DMS153 (cell line): ENCODE measurements around the gene CORO2B.

Experiments
- DNase-seq: peaks from one replicate; lab custom pipeline; 2025; lab: John Stamatoyannopoulos, UW

The CORO2B gene

DNA sequence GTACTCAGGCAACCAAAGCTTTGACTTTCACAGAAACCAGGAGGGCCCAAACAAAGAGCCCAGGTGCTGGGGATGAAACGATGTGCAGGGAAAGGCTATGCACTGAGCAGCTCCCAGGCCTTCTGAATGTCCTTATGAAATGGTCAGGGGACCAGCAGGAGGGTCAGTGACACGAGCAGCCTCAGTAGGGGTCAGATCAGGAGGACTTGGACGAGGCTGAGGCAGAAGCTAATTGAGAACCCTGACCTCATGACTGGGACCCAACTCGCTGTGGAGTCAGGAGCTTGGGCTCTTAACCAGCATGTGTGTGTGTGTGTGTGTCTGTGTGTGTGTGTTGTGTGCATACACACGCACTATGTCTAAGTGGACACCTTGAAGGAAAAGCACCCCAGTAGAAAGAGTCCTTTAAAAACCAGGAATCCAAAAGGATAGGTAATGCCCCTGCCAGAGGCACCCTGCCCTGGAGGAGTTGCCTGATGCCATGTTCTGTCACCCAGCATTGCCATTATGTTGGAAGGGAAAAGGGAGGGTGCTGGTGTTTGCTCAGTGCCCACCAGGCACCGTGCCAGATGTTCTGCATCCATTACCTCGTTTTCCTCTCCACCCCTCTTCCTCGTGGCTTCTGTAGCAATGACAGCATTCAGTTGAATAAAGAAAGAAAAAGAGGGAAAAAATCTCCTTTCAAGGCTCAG is 50.9 kb downstream of the CORO2B start:
- peak; percentile 41 for DNase-seq

DNA sequence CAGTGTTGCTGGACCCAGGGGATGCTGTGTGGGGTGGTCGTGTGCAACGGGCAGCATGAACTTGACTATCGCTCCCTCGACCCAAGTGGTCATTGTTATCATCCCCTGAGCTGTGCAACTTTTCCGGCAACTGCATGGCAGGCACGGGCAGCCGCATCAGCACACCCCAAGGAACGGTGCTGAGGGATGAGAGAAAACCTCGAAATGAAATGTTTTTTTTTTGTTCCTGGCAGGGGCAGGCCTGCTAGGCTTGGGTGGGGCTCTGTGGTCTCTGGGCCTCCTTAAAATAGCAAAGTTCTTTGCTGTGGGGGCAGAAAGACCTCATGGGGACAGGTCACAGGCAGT is 51.4 kb downstream of the CORO2B start:
- no peak for DNase-seq

DNA sequence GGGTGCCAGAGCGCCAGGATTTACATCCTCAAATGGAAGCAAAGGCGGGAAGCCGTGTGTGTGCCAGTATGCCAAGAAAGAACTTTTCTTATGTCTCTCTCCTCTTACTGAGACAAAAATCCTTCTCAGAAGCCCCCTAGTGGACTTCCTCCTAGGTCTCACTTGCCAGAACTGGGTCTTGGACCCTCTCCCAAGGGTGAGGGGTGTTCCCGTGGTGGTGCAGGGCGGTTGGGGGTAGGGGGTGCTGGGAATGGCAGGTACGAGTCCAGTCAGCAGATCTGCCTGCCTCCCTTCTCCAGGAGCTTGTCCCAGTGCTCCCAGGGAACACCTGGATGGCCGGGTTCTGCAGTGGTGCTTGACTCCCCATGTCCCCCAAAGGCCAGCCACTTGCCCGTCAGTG is 52.0 kb downstream of the CORO2B start:
- no peak for DNase-seq

DNA sequence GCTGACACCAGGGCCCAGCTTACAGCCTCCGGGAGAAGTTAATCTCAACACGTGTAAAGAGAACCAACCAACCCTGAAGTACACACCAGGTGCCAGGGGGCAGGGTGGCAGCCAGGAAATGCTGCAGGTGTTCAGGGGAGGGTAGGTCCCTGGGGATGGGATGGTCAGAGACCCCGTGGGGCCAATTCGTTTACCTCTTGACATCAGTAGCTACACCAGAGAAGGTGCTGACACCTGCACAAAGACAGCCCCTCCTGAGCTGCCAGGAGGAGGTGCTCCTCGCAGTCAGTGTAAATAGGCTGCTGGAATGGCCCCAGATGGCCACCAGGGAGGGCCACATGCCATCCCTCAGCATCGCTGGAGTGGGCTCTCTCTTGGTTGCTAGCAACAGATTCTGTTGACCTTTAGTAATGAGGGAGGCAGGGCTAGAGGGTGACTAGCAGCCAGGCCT is 52.8 kb downstream of the CORO2B start:
- peak; percentile 80 for DNase-seq

DNA sequence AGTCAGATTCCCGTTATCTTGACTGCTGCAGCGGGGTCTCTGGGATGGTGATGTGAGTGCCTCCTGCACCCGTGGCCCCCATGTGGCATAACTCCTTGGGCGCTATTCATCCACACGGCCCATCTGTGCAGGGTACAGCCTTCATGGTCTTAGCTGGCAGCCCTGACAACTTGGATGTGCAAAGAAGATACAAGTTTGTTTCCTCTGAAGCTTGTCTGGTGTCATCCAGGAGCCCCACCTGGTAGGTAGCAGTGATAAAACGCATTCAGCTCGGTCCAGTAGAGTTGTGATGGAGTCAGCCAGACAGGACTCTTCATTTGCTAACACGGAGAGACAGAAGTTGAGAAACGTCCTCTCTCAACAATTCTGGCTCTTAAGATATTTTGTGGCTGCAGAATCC is 53.3 kb downstream of the CORO2B start:
- no peak for DNase-seq

DNA sequence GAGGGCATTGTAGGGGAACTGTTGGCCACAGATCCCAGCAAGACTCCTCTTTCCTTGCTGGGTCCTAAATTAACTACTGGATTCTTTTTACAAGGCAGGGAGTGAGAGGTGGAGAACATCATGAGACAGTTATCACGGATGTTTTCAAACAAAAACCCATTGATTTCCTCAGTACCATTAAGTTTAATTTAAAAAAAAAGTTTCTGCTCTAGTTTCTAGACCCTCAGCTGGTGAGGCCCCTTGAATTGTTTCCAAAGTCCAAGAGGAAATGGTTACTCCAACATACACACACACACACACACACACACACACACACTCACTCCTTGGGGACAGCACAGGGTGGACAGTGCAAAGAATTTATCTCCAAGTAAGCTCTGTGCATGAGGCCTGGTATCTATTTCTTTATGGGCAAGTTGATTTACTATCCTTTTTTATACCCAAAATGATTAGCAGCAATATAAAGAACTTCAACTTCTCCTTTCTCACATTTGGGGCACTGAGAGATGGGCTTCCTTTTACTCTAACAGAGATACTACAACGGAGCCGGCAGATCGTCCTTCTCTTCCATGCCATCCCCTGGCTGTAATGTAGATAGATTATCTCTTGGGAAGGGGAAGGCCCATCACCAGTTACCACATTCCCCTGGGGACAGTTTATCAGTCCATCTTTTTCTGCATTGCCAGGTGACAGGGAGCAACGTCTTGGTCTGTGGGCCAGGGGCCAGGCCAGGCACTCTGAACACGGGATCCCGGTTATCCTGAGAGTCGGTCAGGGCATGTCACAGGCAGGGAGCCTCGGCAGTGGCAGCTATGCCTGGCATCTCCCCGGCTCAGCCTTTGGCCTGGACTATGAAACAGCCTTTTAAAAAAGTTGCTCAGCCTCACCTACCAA is 54.7 kb downstream of the CORO2B start:
- DNase-seq: no peak

DNA sequence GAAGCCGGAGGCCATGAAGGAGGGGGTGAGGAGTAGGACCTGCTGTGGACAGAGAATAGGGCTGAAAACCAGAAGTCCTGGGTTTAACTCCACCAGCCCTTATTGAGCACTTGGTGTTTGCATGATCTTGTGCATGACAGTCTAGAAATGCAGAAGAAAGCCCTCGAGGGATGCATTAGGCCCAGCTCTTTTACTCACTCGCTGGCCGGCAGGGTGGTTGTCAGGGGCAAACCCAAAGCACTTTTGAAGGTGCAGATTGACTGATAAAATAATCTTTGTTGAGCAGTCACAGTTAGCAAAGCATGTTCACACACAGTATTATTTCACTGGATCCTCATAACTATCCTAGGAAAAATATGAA is 55.3 kb downstream of the CORO2B start:
- no peak for DNase-seq

DNA sequence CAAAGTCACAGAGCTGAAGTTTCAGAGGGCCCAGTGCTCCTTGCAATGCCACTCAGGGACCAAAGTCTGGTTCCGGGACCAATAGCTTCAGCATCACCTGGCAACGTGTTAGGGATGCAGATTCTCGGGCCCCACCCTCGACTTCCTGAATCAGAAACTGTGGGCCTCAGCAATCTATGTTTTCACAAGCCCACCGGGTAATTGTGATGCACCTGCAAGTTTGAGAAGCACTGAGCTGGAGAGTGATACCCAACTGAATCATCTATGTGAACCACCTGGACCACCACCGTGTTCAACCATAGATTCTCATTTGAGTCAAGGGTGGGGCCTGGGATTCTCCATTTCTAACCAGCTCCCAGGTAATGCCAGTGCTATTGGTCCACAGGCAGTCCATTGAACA is 55.7 kb downstream of the CORO2B start:
- no peak for DNase-seq

DNA sequence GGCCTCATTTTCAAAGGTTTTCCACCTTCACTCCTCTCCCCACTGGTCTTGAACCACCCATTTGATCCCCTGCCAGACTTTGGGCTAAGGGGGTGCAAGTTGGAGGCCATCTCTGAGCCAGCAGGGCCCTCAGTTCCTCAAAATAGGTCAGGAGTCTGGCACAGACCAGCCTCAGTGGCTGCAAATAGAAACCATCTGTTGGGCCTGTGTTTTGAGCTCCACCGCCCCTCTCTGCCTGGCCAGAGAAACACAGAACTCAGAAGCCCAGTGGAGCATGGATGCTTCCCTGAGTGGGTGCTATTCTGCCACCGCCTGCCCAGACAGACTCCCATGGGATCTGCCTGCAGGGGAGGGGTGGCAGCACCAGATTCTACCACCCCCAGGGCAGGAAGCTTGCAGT is 56.3 kb downstream of the CORO2B start:
- DNase-seq: no peak

DNA sequence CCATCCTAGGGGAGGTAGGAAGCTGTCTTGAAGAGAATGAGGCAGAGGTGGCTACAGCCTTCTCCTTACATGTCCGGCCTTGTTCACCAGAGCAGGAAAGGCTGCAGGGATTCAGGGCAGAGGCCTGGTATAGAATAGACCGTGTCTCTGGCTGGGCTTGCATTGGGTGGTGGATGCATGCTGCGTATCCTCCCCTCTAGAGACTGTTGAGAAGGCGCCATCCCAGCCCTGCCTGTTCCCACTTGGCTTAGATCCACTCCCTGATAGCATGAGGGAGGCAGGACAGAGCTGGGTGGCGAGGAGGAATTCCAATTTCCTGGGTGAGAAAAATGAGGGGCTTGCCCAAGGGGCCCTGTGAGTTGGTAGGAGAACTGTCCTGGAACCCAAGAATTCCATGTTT is 57.5 kb downstream of the CORO2B start:
- DNase-seq: no peak

DNA sequence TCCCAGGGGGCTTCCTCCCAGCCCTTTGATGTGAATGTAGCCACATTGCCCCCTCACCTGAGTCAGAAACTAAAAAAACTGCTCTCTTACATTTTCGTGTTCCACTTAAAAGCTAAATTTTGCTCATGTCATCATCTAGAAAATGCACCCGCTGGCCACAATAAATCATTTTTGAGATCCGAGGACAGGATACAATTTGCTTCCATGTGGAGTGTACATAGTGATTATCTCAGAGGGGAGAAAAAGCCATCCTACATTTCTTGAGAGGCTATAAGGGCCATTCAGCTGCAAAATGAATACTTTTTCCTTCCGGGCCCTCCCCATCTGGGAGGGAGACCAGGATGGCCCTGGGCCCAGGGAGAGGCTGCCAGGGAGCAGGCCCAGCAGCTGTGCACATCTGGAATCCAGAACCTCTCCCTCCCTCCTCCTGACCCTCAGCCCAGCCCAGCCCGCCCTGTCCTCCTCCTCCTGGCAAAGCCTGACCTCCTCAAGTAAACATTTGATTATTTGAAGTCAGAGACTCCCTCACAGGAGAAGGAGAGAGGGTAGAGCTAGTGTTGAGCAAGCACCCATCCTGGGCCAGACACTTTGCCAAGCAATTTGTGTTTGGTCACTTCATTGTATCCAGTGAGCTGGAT is 59.1 kb downstream of the CORO2B start:
- no peak for DNase-seq

DNA sequence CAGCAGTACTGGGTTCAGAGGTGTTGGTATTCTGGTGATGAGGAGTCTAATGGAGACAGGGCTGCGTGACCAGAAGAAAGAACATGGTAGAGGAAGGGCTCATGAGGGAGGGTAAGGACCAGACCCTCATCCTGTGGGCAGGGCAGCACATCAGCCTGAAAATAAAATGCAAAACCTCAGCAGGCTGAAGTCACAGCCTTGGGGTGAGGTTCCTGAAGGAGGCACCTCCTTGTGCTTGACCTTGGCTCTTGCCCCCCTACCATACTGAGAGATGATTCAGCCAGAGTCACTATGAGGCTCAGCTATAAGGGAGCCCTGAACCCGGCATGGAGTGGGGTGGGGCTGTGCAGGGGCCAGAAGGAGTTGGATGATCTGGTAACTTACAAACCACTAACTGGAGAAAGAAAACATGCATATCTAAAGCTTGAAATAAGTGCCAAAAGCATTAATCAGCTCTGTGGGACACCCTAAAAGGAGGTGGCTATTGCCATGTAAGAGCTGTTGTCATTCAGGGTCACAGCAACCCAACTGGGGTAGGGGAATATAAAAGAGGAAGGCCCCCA is 60.2 kb downstream of the CORO2B start:
- no peak for DNase-seq

DNA sequence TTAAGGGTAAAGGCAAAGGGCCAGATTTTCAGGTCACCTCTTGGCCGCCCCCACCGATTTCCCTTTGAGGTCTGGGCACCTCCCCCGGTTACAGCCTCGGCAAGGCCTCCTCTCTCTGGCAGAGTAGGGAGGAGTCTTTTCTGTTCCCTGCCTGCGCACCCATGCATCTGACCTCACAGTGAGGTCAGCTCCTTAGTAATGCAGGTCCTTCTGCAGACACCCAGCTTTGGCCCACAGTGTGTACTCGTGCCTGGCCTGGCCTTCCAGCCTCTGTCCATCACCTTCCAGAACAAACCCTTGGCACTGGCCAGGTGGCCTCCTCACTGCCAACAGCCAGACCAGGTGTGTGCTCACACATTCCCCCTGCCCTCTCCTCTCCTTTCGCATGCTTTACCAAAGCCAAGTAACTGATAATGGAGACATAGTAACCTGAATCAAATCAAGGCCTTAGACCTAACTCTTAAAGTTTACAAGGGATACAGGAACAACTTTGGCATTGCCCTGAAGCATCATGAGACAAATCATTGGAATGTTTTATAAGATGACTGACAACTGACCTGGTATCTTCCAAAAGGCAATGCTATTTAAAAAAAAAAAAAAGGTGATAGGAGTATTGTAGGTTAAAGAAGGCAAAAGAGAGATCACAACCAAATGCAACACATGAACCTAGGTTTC is 61.3 kb downstream of the CORO2B start:
- no peak for DNase-seq

DNA sequence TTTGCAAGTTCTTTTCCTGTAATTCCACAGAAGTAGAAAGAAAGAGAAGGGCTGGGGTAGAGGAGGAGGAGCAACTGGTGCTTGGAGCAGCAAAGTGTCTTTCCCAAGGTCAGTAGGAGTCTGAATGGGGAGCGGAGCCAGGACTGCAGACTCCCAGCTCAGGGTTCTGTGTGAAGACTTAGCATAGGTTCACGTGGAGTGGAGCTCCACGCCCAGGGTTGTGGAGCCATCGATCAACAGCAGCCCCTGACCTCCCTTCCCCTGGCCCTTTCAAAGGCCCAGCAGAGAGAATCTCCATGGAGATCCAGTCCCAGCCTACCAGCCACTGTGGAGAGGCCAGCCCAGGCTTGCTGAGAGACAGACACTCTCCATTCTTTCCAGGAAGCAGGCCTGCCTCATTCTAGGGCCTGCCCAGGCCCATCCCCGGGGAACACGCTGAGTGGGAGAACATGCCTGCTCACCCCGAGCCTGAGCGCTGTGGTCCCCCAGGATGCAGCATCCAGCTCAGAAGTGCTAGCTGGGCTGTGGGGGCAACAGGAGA is 62.1 kb downstream of the CORO2B start:
- DNase-seq: peak; percentile 45

DNA sequence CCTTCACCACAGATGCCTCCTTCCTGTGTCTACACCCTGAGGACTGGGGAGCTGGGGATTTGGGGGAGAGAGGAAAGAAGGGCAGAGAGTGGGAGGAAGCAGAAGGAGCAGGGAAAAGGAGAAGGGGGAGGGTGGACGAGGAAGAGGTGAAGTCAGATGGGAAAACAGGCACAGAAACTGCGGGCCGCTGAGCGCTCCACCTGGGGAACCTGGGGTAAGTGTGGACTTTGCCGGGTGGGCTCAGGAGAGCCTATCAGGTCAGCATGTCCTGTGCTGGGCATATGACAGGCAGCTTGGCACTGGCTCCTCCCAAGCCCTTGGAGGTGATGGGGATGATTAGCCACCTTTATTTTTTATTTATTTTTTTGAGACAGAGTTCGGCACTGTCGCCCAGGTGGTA is 62.6 kb downstream of the CORO2B start:
- no peak for DNase-seq

DNA sequence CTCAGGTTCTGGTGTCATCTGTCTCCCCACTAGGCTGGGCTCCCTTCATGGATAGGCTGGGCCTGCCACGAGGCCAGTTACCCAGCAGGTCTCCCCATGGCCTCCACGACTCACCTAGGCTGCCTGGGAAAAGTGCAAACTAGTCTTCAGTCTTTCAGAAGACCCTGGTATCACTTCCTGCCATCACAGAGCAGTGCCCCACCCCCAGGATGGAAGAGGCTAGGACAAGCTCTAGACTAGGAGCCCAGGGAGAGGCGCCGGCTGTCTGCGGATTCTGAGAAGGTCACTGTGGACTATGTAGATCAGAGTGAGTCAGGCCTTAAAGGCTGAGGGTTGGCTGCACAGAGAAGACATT is 63.7 kb downstream of the CORO2B start:
- no peak for DNase-seq

DNA sequence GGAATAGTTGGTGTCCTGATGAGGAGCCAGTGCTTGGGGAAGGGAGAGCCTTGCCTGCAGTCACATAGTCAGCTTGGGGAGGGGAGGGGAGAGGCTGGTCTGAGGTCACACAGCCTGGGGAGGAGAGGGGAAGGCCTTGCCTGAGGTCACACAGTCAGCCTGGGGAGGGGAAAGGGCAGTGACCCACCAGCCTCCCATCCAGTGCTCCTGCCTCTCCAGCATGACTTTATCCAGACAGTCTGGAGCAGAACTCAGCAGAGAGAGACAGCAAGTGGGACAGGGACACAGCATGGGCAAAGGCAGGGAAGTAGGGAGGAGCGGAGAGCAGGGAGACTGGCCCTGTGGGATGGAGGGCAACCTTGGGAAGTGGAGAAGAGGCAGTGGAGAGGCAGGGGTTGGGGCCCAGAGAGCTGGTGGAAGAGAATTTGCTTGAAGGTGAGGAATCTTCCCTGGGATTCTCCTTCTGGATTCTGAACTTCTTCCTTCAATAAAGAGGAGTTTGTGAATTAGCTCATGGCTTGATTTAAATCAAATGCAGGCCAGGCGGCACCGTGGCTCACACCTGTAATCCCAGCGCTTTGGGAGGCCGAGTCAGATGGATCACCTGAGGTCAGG is 64.5 kb downstream of the CORO2B start:
- no peak for DNase-seq

DNA sequence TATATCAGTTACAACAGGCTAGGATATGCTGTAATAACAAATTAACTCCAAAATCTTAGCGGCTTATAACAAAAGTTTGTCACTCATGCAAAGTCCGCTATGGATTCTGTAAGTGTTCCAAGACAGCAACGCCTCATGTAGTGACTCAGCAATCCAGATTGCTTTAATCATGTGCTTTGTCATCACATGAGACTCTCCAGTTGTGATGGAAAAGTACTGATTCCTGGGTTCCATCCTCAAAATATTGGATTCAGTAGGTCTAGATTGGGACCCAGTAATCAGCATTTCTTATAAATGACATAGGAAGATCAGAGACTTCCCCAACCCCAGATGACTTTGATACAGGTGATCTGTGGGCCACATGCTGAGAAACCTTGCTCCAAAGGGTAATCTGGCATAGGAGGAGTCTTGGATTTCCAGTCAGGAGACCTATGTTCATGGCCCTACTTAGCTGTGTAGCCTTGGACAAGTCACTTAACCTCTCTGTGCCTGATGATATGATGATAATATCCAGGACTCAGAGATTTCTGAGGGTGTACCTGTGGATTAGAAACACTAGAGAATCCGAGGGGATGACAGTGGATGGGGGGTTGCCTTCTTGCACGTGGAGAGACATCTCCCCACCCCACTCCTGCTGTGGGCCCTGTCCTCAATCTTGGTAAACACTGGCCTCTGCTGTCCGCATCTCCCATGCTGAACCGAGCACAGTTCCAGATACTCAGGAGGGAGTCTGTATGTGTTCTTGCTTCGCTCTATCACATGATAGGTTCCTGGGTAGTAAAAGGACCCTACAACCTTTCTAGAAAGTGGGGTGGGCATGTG is 65.5 kb downstream of the CORO2B start:
- DNase-seq: no peak

DNA sequence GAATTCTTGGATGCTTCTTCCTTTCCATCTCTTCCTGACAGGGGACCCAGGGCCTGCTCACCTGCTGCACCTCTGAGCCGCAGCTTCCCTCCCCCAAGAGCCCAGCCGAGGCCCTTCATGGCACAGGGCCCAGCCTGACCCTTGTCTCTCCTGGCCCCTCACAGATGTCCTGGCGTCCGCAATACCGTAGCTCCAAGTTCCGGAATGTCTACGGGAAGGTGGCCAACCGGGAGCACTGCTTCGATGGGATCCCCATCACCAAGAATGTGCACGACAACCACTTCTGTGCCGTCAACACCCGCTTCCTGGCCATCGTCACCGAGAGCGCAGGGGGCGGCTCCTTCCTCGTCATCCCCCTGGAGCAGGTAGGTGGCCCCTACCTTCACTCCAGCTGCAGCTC is 66.2 kb downstream of the CORO2B start:
- no peak for DNase-seq

DNA sequence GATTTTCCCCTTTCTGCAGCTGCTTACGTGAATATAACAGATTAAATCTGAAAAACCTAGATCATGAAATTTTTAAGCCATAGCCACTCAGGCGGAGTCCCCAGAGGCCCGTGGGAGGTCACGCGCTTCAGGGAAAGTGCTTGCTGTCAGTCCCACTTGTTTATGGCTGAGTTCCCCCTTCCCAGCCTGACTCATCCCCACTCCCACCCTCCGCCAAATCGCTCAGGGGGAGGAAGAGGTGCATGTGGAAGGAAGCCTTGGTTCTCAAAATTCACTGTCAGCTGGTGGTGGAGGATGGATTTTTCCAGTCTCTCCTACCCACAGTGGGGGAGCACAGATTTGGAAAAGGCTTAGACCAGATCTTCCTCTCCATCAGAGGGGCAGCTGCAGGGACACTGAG is 67.4 kb downstream of the CORO2B start:
- DNase-seq: no peak

DNA sequence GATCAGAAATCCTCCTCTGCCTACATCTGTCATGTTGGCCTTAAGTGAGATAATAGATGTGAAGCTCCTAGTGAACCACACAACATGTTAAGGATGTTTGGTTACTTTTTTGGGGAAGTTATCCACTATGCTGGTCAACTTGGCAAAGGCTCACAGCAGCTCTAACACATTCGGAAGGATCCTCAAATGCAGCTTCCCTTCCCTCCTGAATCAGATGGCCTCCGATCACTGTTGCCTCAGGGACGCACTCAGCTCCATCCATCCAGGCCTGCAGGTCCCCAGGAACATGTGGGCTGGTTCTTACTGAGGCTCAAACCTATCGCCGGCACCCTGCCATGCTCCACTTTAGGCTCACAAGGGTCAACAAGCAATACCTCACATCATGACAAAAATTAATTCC is 67.9 kb downstream of the CORO2B start:
- DNase-seq: no peak
